Testis (tissue), 3 donors: Measurements from ENCODE around the gene CA7. TPM values are rescaled to one million over a fixed set of nuclear protein-coding genes. Genes with fewer than 3 reads are reported as not detected.
A peak's percentile ranks its signal among the peaks of the same experiment; 100 is the strongest.

Source experiments
- DNase-seq: peaks from one replicate; pipeline ENCODE4 v3.0.0-alpha.2; 2019
- H3K27ac ChIP-seq, 2 donors: fragments of 200-600 bp; sonication (generic); one replicate each; pipeline ENCODE4 v1.5.1; 2019
- H3K27me3 ChIP-seq: fragments of 200-600 bp; sonication (generic); one replicate; pipeline ENCODE4 v1.5.1; 2019
- H3K36me3 ChIP-seq: fragments of 200-600 bp; sonication (generic); one replicate; pipeline ENCODE4 v1.5.1; 2017; ENCODE audit warnings: low read depth; ENCODE audit errors: missing control alignments
- H3K4me1 ChIP-seq: fragments of 200-600 bp; sonication (generic); one replicate; pipeline ENCODE4 v1.5.1; 2019
- H3K4me3 ChIP-seq, 2 donors: fragments of 200-600 bp; sonication (generic); one replicate each; pipeline ENCODE4 v1.5.1; 2017 to 2019
- H3K9me3 ChIP-seq: fragments of 200-600 bp; sonication (generic); one replicate; pipeline ENCODE4 v1.5.1; 2017
- CTCF ChIP-seq, 3 experiments: fragments of 450-650 bp in 2 of 3; fragments of 200-600 bp in 1 of 3; sonication (generic) in 1 of 3; IDR thresholded peaks; one replicate each; pipeline ENCODE4 v1.5.1; 2016 to 2019; ENCODE audit warnings: antibody characterized with exemption in 3 of 3, mild to moderate bottlenecking in 2 of 3, moderate library complexity in 1 of 3
- POLR2A ChIP-seq: fragments of 450-650 bp; IDR thresholded peaks from one replicate; pipeline ENCODE4 v1.6.1; 2017; ENCODE audit warnings: antibody characterized with exemption, mild to moderate bottlenecking, moderate library complexity
- WGBS, 2 donors: methylation state at CpG; one replicate each; pipeline ENCODE4 v1.1.5; 2018; 5-methylcytosine and 5-hydroxymethylcytosine counted together
- intact Hi-C: fragments of 100-400 bp; cut with DNase I; formaldehyde crosslinking; loops from one replicate; pipeline ENCODE4 v1.15.1; 2023; ENCODE audit warnings: low total_unique reads
- polyA plus RNA-seq: library from polyadenylated mRNA; stranded (reverse); fragments of 350-450 nt; fragmentation: Illumina TruSeq; extraction: RNeasy Lipid Tissue Mini Kit (QIAGEN cat#74804); gene quantifications from one replicate; pipeline ENCODE4 v1.2.3, GENCODE V29; 2014; ENCODE audit warnings: low read depth, low replicate concordance; ENCODE audit not compliant: insufficient read depth
- total RNA-seq, 2 donors: library from RNA; depleted of rRNA; stranded (reverse); fragments of >200 nt; gene quantifications; one replicate each; pipeline ENCODE4 v1.2.3, GENCODE V29; 2016

CA7 gene
- total and polyA plus RNA-seq, 3 donors from 2014 or later: 1.2 to 1.9 (median 1.4) TPM

GRCh38 chr16:66880288-66881013 lies 36.2 kb downstream of the CA7 start, which contains the start of gene PDP2:
PDP2 (plus strand) TSS chr16:66880515; CDS start chr16:66884285, 3,770 bp downstream.
- Histone ChIP-seq H3K27ac (peak within 1 kb of the TSS; percentile 72 to 84), H3K4me1 (peaks cover 15% of the 10 kb centered on the region), H3K4me3 (peak within 1 kb of the TSS; percentile 80 to 87), H3K36me3 (no peaks in the 10 kb centered on the region), H3K27me3 (no peaks in the 10 kb centered on the region), H3K9me3 (no peaks in the 10 kb centered on the region)
- intact Hi-C loops: no loop called here
- no peak for TF ChIP-seq CTCF (IDR thresholded peaks at IDR 0.05)
- 0 to 1% methylated on average over 15 to 41 of the region's 58 CpGs for WGBS, 2 donors
- peak; percentile 99 for DNase-seq

DNA sequence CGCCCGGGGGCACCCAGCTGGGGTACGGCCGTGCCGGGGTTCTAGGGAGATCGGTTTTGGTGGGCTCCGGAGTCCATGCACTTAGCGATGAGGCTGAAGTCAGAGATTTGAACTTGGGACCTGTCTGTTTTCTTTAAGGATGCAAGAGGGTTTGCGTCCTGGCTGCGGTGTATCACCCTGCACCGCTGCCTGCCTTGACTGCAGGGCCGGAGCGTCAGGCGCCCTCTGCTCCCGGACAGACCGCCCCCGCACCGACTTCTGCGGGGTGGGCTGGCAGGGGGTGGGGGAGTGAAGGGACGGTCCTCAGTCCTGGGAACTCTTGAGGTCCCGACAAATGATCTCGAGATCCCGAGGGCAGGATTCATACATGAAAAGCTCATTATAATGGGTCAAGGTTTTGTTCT lies 36.8 kb downstream of the CA7 start:
- H3K9me3 ChIP-seq: no peaks in the 10 kb centered on the region
- no peaks in the 10 kb centered on the region for H3K27me3 ChIP-seq
- peak overlapping the region; percentile 72 to 84 for H3K27ac ChIP-seq
- no peak for TF ChIP-seq POLR2A
- no peak for TF ChIP-seq CTCF (IDR thresholded peaks at IDR 0.05)
- WGBS, 2 donors: 1 to 2% methylated on average over 20 to 23 of the region's 23 CpGs
- peak; percentile 46 for DNase-seq
- intact Hi-C loops: no loop called here
- H3K36me3 ChIP-seq: no peaks in the 10 kb centered on the region
- peak overlapping the region; percentile 80 to 87 for H3K4me3 ChIP-seq
- peaks cover 11% of the 10 kb centered on the region for H3K4me1 ChIP-seq

DNA sequence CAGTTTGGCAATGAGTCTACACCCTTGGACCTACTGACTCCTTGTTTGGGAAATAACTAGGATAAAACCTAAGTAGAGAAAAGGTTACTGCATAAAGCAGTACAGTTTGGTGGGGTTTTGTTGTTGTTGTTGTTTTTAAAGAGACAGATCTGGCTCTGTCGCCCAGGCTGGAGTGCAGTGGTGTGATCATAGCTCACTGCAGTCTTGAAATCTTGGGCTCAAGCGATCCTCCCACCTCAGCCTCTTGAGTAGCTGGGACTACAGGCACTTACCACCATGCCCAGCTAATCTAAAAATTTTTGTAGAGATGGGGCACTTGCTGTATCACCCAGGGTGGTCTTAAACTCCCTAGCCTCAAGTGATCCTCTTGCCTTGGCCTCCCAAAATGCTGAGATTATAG lies 37.3 kb downstream of the CA7 start:
- no peak for TF ChIP-seq POLR2A
- TF ChIP-seq CTCF (IDR thresholded peaks at IDR 0.05): no peak
- intact Hi-C loops: no loop called here
- H3K9me3 ChIP-seq: no peaks in the 10 kb centered on the region
- 39 to 44% methylated on average over 2 of the region's 2 CpGs for WGBS, 2 donors
- H3K4me3 ChIP-seq: peak overlapping the region; percentile 80 to 87
- H3K4me1 ChIP-seq: peaks cover 11% of the 10 kb centered on the region
- peak overlapping the region in 1 of 2 donors; percentile 84 for H3K27ac ChIP-seq
- no peaks in the 10 kb centered on the region for H3K36me3 ChIP-seq
- no peaks in the 10 kb centered on the region for H3K27me3 ChIP-seq
- no peak for DNase-seq

DNA sequence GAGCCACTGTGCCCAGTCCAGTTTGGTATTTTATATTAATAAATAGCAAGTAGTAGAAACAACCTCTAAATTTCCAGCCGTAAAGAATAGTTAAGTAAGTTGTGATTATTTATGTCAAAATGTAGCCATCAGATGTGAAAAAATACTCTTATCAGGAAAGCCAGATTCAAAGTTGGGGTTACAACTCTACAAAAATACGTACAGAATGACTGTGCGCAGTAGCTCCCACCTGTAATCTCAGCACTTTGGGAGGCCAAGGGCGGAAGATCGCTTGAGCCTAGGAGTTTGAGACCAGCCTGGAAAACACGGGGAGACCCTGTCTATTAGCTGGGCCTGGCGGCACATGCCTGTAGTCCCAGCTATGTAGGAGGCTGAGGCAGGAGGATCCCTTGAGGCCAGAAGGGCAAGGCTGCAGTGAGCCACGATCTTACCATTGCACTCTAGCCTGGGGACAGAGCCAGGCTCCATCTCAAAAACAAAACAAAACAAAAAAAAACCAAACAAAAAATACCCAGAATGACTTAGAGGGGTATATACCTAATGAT lies 37.8 kb downstream of the CA7 start:
- intact Hi-C loops: no loop called here
- DNase-seq: no peak
- H3K27me3 ChIP-seq: no peaks in the 10 kb centered on the region
- no peak overlapping the region for H3K27ac ChIP-seq
- TF ChIP-seq POLR2A (no peak), CTCF (IDR thresholded peaks at IDR 0.05) (no peak)
- no peak overlapping the region for H3K4me3 ChIP-seq
- peaks cover 11% of the 10 kb centered on the region for H3K4me1 ChIP-seq
- WGBS, 2 donors: 74 to 79% methylated on average over 8 of the region's 8 CpGs
- H3K9me3 ChIP-seq: no peaks in the 10 kb centered on the region
- H3K36me3 ChIP-seq: no peaks in the 10 kb centered on the region
